Stimulated activated naive CD4-positive, alpha-beta T cell (primary cell): ENCODE data around the gene CYP11A1.

ENCODE experiments used
- DNase-seq, 6 experiments: peaks; one replicate each; lab custom pipeline; 2025; lab: John Stamatoyannopoulos, UW

The CYP11A1 gene

GRCh38 chr15:74367296-74367854 is at the start of gene CYP11A1:
TSS of gene CYP11A1 (minus strand) at chr15:74367646. CDS start at chr15:74367585, 61 bp downstream.
- no peak for DNase-seq

- no peak for DNase-seq
Observed at GRCh38 chr15:74417225-74417624, 49.8 kb upstream of the CYP11A1 start.

GRCh38 chr15:74415966-74416916 is 48.8 kb upstream of the CYP11A1 start:
- no peak for DNase-seq

GRCh38 chr15:74414603-74415338 is 47.3 kb upstream of the CYP11A1 start:
- no peak for DNase-seq

GRCh38 chr15:74414081-74414580 is 46.7 kb upstream of the CYP11A1 start:
- DNase-seq = no peak

GRCh38 chr15:74413350-74414080 is 46.1 kb upstream of the CYP11A1 start:
- DNase-seq = no peak

GRCh38 chr15:74412159-74412558 is 44.7 kb upstream of the CYP11A1 start:
- no peak for DNase-seq

GRCh38 chr15:74411686-74412085 is 44.2 kb upstream of the CYP11A1 start:
- DNase-seq = no peak

GRCh38 chr15:74410502-74410901 is 43.1 kb upstream of the CYP11A1 start:
- DNase-seq = no peak

- no peak for DNase-seq
Observed at GRCh38 chr15:74409225-74409624, 41.8 kb upstream of the CYP11A1 start.

GRCh38 chr15:74408815-74409214 is 41.4 kb upstream of the CYP11A1 start:
- DNase-seq = no peak

- DNase-seq = no peak
Observed at GRCh38 chr15:74408385-74408784, 40.9 kb upstream of the CYP11A1 start.

GRCh38 chr15:74406992-74407705 is 39.7 kb upstream of the CYP11A1 start:
- no peak for DNase-seq

GRCh38 chr15:74406517-74406916 is 39.1 kb upstream of the CYP11A1 start:
- no peak for DNase-seq

- no peak for DNase-seq
Observed at GRCh38 chr15:74405823-74406222, 38.4 kb upstream of the CYP11A1 start.

- DNase-seq = no peak
Observed at GRCh38 chr15:74403991-74404563, 36.6 kb upstream of the CYP11A1 start.

- DNase-seq = no peak
Observed at GRCh38 chr15:74403588-74403919, 36.1 kb upstream of the CYP11A1 start.

- DNase-seq = peak in 3 of 6 experiments; percentile 12 to 34 (median 16)
Observed at GRCh38 chr15:74402873-74403587, 35.6 kb upstream of the CYP11A1 start.

GRCh38 chr15:74402337-74402841 is 34.9 kb upstream of the CYP11A1 start:
- DNase-seq = no peak
